Measurements from ENCODE around the gene SND1. TPM values are rescaled to one million over a fixed set of nuclear protein-coding genes. Genes with fewer than 3 reads are reported as not detected.

The SND1 gene
- total RNA-seq, 6 experiments from 2014 or later = 77.5 to 150 (median 126) TPM

- no peaks in the 10 kb centered on the region for H3K4me1 ChIP-seq
- peaks cover 0 to 3% (median 0%) of the 10 kb centered on the region in 4 donors for H3K36me3 ChIP-seq
- ATAC-seq (no peak), DNase-seq (no peak)
- no peaks in the 10 kb centered on the region for H3K9me3 ChIP-seq
- H3K4me3 ChIP-seq = no peak overlapping the region
- intact Hi-C loops (cut with DNase I) = no loop called here
- no peak overlapping the region for H3K27ac ChIP-seq
- TF ChIP-seq POLR2A (IDR thresholded peaks at IDR 0.05) (no peak), CTCF (IDR thresholded peaks at IDR 0.05) (no peak)
- 100% methylated on average over 1 of the region's 2 CpGs for WGBS (ENCODE audit: insufficient coverage, low coverage, low lambda C conversion rate, missing lambda C conversion rate)
- no peaks in the 10 kb centered on the region for H3K27me3 ChIP-seq
Measured at GRCh38 chr7:128042012-128042411, 390.0 kb downstream of the SND1 start.

- no peak for ATAC-seq
- intact Hi-C loops (cut with DNase I) = no loop called here
Measured at GRCh38 chr7:128044064-128044463, 392.1 kb downstream of the SND1 start.

GRCh38 chr7:128045158-128045557 is 393.2 kb downstream of the SND1 start:
- peaks cover 0 to 3% (median 0%) of the 10 kb centered on the region in 4 donors for H3K36me3 ChIP-seq
- H3K4me3 ChIP-seq = no peak overlapping the region
- TF ChIP-seq CTCF (IDR thresholded peaks at IDR 0.05) = no peak
- no peak for TF ChIP-seq POLR2A (IDR thresholded peaks at IDR 0.05)
- H3K27me3 ChIP-seq = no peaks in the 10 kb centered on the region
- H3K4me1 ChIP-seq = no peaks in the 10 kb centered on the region
- no peaks in the 10 kb centered on the region for H3K9me3 ChIP-seq
- H3K27ac ChIP-seq = no peak overlapping the region
- DNase-seq (no peak), ATAC-seq (peak in 1 of 4 donors; percentile 23)
- intact Hi-C loops (cut with DNase I) = no loop called here
- WGBS (ENCODE audit: insufficient coverage, low coverage, low lambda C conversion rate, missing lambda C conversion rate) = no CpG with 5 or more reads among the region's 1 CpG

More at GRCh38 chr7:128044064-128044463, 392.1 kb downstream of the SND1 start:
- H3K4me3 ChIP-seq = no peak overlapping the region
- H3K4me1 ChIP-seq = no peaks in the 10 kb centered on the region
- H3K27me3 ChIP-seq = no peaks in the 10 kb centered on the region
- peaks cover 0 to 3% (median 0%) of the 10 kb centered on the region in 4 donors for H3K36me3 ChIP-seq
- no peak for DNase-seq
- no peaks in the 10 kb centered on the region for H3K9me3 ChIP-seq
- H3K27ac ChIP-seq = no peak overlapping the region
- 62% methylated on average over 4 of the region's 5 CpGs for WGBS (ENCODE audit: insufficient coverage, low coverage, low lambda C conversion rate, missing lambda C conversion rate)
- no peak for TF ChIP-seq CTCF (IDR thresholded peaks at IDR 0.05)
- no peak for TF ChIP-seq POLR2A (IDR thresholded peaks at IDR 0.05)

GRCh38 chr7:128045766-128046165 is 393.8 kb downstream of the SND1 start:
- H3K4me1 ChIP-seq = no peaks in the 10 kb centered on the region
- no peak for TF ChIP-seq CTCF (IDR thresholded peaks at IDR 0.05)
- TF ChIP-seq POLR2A (IDR thresholded peaks at IDR 0.05) = no peak
- no peaks in the 10 kb centered on the region for H3K27me3 ChIP-seq
- peaks cover 0 to 3% (median 0%) of the 10 kb centered on the region in 4 donors for H3K36me3 ChIP-seq
- DNase-seq (no peak), ATAC-seq (peak in 1 of 4 donors; percentile 24)
- H3K27ac ChIP-seq = no peak overlapping the region
- no peaks in the 10 kb centered on the region for H3K9me3 ChIP-seq
- WGBS (ENCODE audit: insufficient coverage, low coverage, low lambda C conversion rate, missing lambda C conversion rate) = 56% methylated on average over 1 of the region's 1 CpG
- intact Hi-C loops (cut with DNase I) = no loop called here
- H3K4me3 ChIP-seq = no peak overlapping the region

- ATAC-seq = no peak
- Histone ChIP-seq H3K9me3 (no peaks in the 10 kb centered on the region), H3K4me1 (no peaks in the 10 kb centered on the region), H3K36me3 (no peaks in the 10 kb centered on the region), H3K4me3 (no peak overlapping the region), H3K27me3 (no peaks in the 10 kb centered on the region), H3K27ac (no peak overlapping the region)
- TF ChIP-seq POLR2A (IDR thresholded peaks at IDR 0.05) (no peak), CTCF (IDR thresholded peaks at IDR 0.05) (no peak)
- DNase-seq = no peak
- intact Hi-C loops (cut with DNase I) = no loop called here
- 96% methylated on average over 5 of the region's 9 CpGs for WGBS (ENCODE audit: insufficient coverage, low coverage, low lambda C conversion rate, missing lambda C conversion rate)
Measured at GRCh38 chr7:128052404-128052803, 400.4 kb downstream of the SND1 start.

Measured in right lobe of liver (tissue), 6 donors.